GM21367 (cell line): ENCODE measurements around the gene GAB2.
"Not testable (repeated sequence)": the region's sequence is repeated elsewhere in the genome, so short reads cannot be mapped to it uniquely, and the experiment has no call there.

ENCODE experiments used
- ATAC-seq: cut with Tn5 transposase; IDR thresholded peaks from one replicate; pipeline ENCODE4 v1.9.1; 2021; ENCODE audit not compliant: unreplicated experiment

Gene GAB2

GRCh38 chr11:78417175-78417887 lies at the start of gene GAB2:
Gene GAB2, minus strand, starts transcription at chr11:78417820. Its CDS starts 100 bp downstream, at chr11:78417720.
- ATAC-seq: no peak

- no peak for ATAC-seq
Measured at GRCh38 chr11:78467370-78467769, 49.8 kb upstream of the GAB2 start.

DNA sequence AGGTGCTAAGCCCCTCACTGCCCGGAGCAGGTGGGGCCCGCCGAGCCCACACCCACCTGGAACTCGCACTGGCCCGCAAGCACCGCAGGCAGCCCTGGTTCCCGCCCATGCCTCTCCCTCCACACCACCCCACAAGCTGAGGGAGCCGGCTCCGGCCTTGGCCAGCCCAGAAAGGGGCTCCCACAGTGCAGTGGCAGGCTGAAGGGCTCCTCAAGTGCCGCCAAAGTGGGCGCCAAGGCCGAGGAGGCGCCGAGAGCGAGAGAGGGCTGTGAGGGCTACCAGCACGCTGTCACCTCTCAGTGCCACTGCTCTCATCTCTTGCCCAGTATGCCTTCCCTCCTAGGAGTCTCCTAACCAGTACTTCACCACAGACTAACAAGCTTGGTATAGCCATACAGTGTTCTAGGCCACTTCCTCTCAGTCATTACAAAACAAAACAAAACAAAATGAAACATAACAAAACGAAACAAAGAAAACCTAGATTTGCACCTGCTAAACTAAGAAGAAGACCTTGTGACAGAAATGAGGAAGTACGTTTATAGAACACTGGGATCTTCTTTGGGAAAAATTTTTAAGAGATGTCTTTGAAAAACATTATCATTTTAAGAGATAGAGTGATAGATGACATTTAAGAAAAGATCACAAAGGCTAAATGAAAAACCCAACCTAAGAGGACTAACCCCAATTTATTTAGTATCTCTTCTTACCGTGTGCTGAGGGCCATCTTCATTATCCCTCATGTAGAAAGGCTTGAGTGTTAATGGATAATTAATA lies 47.7 kb upstream of the GAB2 start:
- peak; percentile 99 for ATAC-seq

GRCh38 chr11:78464787-78465168 lies 47.2 kb upstream of the GAB2 start:
- not testable (repeated sequence) for ATAC-seq

DNA sequence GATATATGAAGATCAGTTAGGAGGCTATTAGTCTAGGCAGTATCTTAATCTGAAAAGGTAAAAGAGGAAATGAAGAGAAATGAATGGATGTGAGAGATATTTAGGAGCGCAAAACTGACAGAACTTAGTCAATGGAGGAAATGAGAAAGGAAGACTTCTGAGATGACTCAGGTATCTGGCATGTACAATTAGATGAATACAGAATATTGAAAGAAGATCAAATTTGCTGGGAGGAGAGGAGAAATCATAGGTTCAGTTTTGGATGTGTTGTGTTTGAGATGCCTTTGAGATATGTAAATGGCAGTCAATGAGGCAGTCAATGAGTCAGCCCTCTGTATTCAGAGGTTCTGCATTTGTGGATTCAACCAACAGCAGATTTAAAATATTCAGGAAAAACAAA lies 42.9 kb upstream of the GAB2 start:
- no peak for ATAC-seq

GRCh38 chr11:78459738-78460137 lies 42.1 kb upstream of the GAB2 start:
- ATAC-seq: no peak

GRCh38 chr11:78457448-78457847 lies 39.8 kb upstream of the GAB2 start:
- no peak for ATAC-seq

- no peak for ATAC-seq
Measured at GRCh38 chr11:78453140-78453935, 35.7 kb upstream of the GAB2 start.

GRCh38 chr11:78451371-78452150 lies 33.9 kb upstream of the GAB2 start:
- no peak for ATAC-seq

DNA sequence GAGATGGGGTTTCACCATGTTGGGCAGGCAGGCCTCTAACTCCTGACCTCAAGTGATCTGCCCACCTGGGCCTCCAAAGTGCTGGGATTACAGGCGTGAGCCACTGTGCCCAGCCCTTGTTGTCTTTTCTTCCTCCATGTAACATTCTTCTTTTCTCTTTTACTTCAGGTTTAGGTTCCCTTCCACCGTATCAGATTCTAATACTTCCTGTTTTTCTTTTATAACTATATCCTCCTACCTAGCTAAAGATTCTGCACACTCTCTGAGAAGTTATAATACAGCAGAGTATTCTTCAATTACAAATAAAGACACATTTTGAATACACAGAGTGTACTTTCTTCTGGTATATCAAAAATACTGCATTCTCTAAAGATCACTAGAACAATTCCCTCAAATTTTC lies 33.2 kb upstream of the GAB2 start:
- no peak for ATAC-seq

DNA sequence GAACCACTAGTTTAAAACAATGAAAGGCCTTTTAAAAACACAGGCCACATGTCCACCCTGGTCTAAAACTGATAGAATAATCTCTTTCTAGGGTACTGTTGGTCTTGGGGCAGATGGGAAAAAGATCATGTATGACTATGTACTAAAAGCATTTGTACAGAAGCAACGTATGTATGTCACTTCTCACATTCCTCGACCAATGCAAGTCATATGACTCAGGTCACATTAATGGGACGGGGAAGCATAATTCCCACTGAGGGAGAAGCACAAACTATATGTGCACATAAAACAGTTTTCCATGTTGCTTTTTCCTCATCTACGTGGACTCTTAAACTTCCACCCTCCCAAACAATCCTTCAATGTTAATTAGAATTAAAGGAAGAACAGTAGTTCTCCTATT lies 32.2 kb upstream of the GAB2 start:
- no peak for ATAC-seq

- ATAC-seq: no peak
Measured at GRCh38 chr11:78446210-78446609, 28.6 kb upstream of the GAB2 start.

DNA sequence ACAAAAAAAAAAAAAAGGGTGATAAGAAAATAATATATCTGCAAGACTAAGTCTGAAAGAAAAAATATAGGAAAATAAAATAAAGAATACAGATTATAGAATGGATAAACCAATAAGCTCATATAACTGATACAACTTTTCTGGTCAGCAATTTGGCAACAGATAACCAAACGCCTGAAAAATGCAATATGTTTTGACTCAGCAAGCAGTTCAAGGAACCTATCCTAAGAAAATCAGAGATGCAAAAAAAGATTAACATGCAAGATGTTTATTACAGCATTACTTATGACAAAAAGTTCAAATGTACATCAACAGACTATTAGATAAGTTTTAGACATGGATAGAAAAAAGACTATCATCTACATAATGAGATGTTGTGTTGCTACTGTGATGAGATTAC lies 27.1 kb upstream of the GAB2 start:
- no peak for ATAC-seq

- no peak for ATAC-seq
Measured at GRCh38 chr11:78441956-78442355, 24.3 kb upstream of the GAB2 start.

GRCh38 chr11:78438298-78438975 lies 20.8 kb upstream of the GAB2 start:
- peak; percentile 82 for ATAC-seq

DNA sequence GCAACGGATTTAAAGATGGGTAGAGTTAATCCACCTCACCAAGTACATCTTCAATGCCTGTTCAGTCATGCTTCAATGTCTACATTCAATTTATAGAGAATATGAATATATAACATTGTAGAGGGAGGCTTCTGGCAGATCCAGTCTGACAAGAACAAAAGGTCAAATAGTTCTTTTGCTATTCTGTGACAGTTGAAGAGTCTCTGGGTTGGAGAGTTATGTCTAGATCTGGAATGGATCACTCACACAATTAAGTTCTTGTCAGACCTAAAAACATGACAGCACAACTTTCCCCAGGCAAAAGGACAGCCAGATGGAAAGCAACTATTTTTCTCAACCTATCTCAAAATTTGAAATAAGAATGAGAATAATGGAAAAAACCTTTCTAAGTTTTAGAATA lies 15.3 kb upstream of the GAB2 start:
- no peak for ATAC-seq

- no peak for ATAC-seq
Measured at GRCh38 chr11:78432058-78432515, 14.5 kb upstream of the GAB2 start.

- ATAC-seq: no peak
Measured at GRCh38 chr11:78429660-78430059, 12.0 kb upstream of the GAB2 start.

DNA sequence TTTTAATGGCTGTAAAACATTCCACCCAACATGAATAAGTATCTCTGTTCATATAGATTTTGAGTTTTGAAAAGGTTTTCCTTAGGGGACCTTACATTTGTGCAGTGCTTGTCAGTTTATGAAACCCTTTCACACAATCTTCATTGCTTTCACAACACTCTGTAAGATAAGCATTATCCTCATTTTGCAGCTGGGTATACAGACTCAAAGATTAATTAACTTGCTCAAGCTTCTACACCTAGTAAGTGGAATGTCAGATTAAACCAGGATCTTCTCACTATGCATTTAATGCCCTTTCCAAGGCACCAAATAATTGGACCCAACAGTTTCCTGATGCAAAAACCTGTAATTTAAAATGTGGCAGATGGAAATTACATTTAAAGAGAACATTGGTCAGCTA lies 11.6 kb upstream of the GAB2 start:
- ATAC-seq: no peak

- no peak for ATAC-seq
Measured at GRCh38 chr11:78428773-78429172, 11.2 kb upstream of the GAB2 start.
